Nephron (organoid): ENCODE data around the gene MORN1.

Source experiments
- H3K27ac Mint-ChIP-seq, 3 experiments: 2 replicates each; pipeline ENCODE4 v1.8.0; 2020; ENCODE audit warnings: mixed read lengths in 3 of 3, mild to moderate bottlenecking in 2 of 3, moderate library complexity in 1 of 3
- H3K27me3 Mint-ChIP-seq: 2 replicates; pipeline ENCODE4 v1.8.0; 2021; ENCODE audit warnings: low read depth, mild to moderate bottlenecking, moderate library complexity, mixed read lengths
- H3K36me3 Mint-ChIP-seq: 2 replicates; pipeline ENCODE4 v1.8.0; 2020; ENCODE audit warnings: low read depth, mixed read lengths
- H3K4me1 Mint-ChIP-seq: 2 replicates; pipeline ENCODE4 v1.8.0; 2020; ENCODE audit warnings: mixed read lengths
- H3K4me3 Mint-ChIP-seq, 3 experiments: 2 replicates each; pipeline ENCODE4 v1.8.0; 2020; ENCODE audit warnings: mild to moderate bottlenecking in 3 of 3, mixed read lengths in 3 of 3, moderate library complexity in 2 of 3
- H3K9me3 Mint-ChIP-seq: 2 replicates; pipeline ENCODE4 v1.8.0; 2020; ENCODE audit warnings: mixed read lengths
- TF ChIP-seq, protein P1 (sequence below), 3 experiments: fragments of 200-600 bp; sonication (generic); IDR thresholded peaks; one replicate each; pipeline ENCODE4 v1.5.0; 2021; ENCODE audit warnings: antibody characterized with exemption in 3 of 3; ENCODE audit not compliant: unreplicated experiment in 3 of 3

MORN1 gene

DNA sequence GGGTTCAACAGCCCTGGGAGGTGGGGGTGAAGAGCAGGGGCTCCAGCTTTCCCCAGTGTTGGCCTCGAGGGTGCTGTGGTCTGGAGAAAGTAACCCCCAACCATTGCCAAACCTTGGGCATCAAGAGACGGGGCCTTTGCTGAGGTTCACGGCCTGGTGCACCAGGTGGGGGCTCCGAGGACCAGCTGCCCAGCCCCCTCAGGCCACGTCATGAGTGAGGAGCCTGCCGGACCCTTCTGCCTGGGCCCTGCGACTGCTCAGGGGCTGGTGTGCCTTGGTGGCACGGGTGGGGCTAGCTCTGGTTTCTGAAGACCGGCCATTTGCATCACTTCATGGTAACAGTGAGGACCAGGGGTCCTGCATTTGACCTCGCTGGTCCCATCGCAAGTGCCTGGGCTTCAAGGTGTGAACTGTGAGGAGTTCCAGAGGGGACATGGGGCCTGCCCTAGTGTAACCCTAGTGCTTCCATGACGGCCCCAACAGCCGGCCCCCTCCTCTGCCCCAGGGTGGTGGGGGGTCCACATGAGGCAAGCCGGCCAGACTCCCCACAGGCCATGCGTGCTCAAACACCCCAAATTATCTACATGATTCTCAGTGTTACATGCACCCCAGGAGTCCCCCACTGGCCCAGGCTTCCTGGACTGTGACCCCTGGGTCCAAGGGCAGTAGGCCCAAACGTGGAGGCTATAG is 13.5 kb downstream of the MORN1 start:
- Mint-ChIP-seq H3K36me3 (no peaks in the 10 kb centered on the region), H3K27ac (no peak overlapping the region), H3K4me3 (no peak overlapping the region), H3K9me3 (no peaks in the 10 kb centered on the region), H3K27me3 (peaks cover 3% of the 10 kb centered on the region), H3K4me1 (peaks cover 15% of the 10 kb centered on the region)
- TF ChIP-seq, protein P1, sequence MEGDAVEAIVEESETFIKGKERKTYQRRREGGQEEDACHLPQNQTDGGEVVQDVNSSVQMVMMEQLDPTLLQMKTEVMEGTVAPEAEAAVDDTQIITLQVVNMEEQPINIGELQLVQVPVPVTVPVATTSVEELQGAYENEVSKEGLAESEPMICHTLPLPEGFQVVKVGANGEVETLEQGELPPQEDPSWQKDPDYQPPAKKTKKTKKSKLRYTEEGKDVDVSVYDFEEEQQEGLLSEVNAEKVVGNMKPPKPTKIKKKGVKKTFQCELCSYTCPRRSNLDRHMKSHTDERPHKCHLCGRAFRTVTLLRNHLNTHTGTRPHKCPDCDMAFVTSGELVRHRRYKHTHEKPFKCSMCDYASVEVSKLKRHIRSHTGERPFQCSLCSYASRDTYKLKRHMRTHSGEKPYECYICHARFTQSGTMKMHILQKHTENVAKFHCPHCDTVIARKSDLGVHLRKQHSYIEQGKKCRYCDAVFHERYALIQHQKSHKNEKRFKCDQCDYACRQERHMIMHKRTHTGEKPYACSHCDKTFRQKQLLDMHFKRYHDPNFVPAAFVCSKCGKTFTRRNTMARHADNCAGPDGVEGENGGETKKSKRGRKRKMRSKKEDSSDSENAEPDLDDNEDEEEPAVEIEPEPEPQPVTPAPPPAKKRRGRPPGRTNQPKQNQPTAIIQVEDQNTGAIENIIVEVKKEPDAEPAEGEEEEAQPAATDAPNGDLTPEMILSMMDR (IDR thresholded peaks at IDR 0.05; ENCODE audit: unreplicated experiment in 3 of 3), result no peak

DNA sequence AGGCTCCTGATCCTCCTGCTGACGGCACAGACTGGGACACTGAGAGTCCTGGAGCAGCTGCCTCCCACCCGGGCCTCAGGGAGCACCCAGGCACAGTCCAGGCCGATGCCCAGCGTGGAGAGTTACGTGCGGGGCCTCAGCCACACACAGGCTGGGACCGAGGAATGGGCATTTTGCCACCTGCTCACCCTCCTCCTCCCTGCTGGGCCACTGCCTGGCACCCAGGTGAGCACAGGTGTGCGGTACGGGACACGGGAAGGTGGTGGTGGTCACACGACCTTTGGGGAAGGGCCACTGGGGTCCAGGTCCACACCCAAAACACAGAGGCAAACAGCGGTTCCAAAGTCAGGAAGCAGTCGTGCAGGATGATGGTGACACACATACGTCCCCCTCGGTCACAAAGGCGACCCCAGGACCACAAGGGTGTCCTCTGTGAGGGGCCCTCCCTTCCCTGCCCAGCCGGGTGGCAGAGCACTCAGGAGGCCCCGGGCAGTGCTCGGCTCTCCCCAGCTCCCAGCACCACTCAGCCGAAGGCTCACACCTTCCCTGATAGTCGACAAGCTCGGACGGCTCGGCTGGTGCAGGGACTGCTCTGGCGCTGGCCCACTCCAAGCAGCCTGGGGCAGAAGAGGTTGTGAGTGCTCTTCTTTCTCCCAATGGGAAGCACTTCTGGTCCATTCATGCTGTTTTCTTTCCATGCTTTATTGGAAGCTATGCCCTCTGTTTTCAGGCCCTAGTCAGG is 14.3 kb downstream of the MORN1 start:
- Mint-ChIP-seq H3K9me3 (no peaks in the 10 kb centered on the region), H3K27ac (no peak overlapping the region), H3K4me1 (peaks cover 15% of the 10 kb centered on the region), H3K4me3 (no peak overlapping the region), H3K36me3 (no peaks in the 10 kb centered on the region), H3K27me3 (no peaks in the 10 kb centered on the region)
- TF ChIP-seq, protein P1 (IDR thresholded peaks at IDR 0.05; ENCODE audit: unreplicated experiment in 3 of 3), result no peak

DNA sequence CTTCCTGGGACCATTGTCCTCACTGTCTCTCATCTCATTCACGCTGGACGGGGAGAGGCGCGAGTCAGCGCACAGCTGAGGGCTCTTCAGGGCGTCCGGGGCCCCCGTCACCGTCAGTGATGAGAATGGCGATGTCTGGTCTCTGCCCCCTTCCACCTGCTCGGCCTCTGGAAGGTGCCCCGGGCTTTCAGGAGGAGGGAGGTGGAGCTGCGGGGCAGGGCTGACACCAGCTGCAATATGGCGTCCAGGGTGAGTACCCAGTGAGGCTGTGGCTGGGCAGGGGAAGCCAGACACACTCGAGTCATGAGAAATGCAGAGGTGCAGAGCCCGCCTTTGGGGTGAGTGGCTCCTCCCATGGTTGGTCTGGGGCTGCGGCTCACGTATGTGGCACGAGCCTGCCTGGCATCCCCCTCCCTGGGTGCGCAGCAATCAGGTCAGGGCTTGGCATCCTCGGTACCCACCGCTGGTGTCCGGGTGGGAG is 15.1 kb downstream of the MORN1 start:
- TF ChIP-seq, protein P1 (IDR thresholded peaks at IDR 0.05; ENCODE audit: unreplicated experiment in 3 of 3), result no peak
- Mint-ChIP-seq H3K36me3 (peaks cover under 1% of the 10 kb centered on the region), H3K27me3 (no peaks in the 10 kb centered on the region), H3K4me3 (no peak overlapping the region), H3K27ac (no peak overlapping the region), H3K9me3 (no peaks in the 10 kb centered on the region), H3K4me1 (peaks cover 15% of the 10 kb centered on the region)

DNA sequence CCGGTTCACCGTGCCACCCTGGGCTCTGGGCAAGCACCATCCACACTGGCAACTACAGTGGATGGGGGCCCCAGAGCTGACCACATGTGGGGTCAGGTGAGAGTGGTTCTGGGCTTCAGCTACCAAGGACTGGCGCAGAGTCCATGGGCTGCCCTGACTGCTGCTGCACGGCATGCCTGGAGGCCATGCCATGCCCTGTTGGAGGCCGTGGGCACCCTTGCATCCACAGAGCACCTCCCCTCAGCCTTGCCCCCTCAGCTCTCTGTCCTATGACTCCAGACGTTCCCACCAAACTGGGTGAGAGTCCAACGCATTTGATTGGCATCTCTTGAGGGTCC is 15.5 kb downstream of the MORN1 start:
- no peaks in the 10 kb centered on the region for H3K9me3 Mint-ChIP-seq
- no peaks in the 10 kb centered on the region for H3K27me3 Mint-ChIP-seq
- no peak overlapping the region for H3K27ac Mint-ChIP-seq
- TF ChIP-seq, protein P1 (IDR thresholded peaks at IDR 0.05; ENCODE audit: unreplicated experiment in 3 of 3), result no peak
- H3K36me3 Mint-ChIP-seq, result peaks cover 4% of the 10 kb centered on the region
- H3K4me3 Mint-ChIP-seq, result no peak overlapping the region
- H3K4me1 Mint-ChIP-seq, result peaks cover 15% of the 10 kb centered on the region

DNA sequence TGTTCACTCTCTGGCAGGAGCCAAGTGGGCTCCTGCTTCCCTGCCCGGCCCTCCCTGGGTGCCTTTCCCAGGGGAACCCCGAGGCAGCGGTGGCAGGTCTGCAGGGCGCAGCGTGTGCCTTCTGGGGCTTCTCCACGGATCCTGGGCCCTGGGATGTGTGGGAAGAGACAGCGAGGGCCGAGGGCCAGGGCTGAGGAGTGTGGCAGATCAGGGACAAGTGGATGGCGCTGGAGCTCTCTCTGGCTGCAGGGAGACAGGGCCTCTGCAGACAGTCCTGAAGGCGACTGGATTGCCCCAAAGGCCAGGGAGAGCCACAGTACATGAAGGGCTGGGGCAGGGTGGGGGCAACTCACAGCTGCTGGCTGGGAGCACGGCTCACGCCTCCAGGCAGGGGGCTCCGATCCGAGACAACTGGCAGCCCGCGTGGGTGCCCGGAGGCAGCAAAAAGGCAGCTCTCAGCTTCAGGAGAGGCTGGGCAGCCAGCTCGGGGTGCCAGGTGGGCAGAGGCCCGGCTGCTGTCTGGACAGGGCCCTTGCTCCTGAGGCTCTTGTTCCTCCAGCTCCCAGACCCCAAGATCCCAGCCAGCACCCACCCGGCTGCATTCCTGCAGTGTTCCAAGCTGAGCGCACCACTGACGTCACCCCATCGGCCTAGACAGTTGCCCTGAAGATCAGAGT is 16.0 kb downstream of the MORN1 start:
- Mint-ChIP-seq H3K27me3 (no peaks in the 10 kb centered on the region), H3K4me3 (no peak overlapping the region), H3K4me1 (peaks cover 15% of the 10 kb centered on the region), H3K9me3 (no peaks in the 10 kb centered on the region), H3K36me3 (peaks cover 5% of the 10 kb centered on the region), H3K27ac (no peak overlapping the region)
- TF ChIP-seq, protein P1 (IDR thresholded peaks at IDR 0.05; ENCODE audit: unreplicated experiment in 3 of 3), result no peak
